Uterus (tissue), 4 donors: ENCODE results near the gene SAV1. TPM values are rescaled to one million over a fixed set of nuclear protein-coding genes. Genes with fewer than 3 reads are reported as not detected.
A peak's percentile ranks its signal among the peaks of the same experiment; 100 is the strongest.

ENCODE experiments used
- DNase-seq, 2 donors: peaks; one replicate each; pipeline ENCODE4 v3.0.0-alpha.2; 2019 to 2020
- H3K27ac ChIP-seq, 2 donors: fragments of 200-600 bp; sonication (generic); 1 replicate in 1 of 2; 2 replicates in 1 of 2; pipeline ENCODE4 v1.5.1; 2016 to 2018
- H3K27me3 ChIP-seq, 2 donors: fragments of 200-600 bp; sonication (generic); one replicate each; pipeline ENCODE4 v1.5.1; 2018 to 2019; ENCODE audit warnings: control low read depth in 1 of 2
- H3K36me3 ChIP-seq, 2 donors: fragments of 200-600 bp; sonication (generic); one replicate each; pipeline ENCODE4 v1.5.1; 2019; ENCODE audit warnings: control low read depth in 1 of 2
- H3K4me1 ChIP-seq, 2 donors: fragments of 200-600 bp; sonication (generic); one replicate each; pipeline ENCODE4 v1.5.1; 2018 to 2019; ENCODE audit warnings: control low read depth in 1 of 2
- H3K4me3 ChIP-seq, 2 donors: fragments of 200-600 bp; sonication (generic); 1 replicate in 1 of 2; 2 replicates in 1 of 2; pipeline ENCODE4 v1.5.1; 2018 to 2019; ENCODE audit warnings: mild to moderate bottlenecking in 1 of 2
- H3K9me3 ChIP-seq, 2 donors: fragments of 200-600 bp; sonication (generic); one replicate each; pipeline ENCODE4 v1.5.1; 2019; ENCODE audit warnings: control low read depth in 1 of 2
- CTCF ChIP-seq, 4 experiments: fragments of 200-600 bp in 2 of 4; fragments of 450-650 bp in 2 of 4; sonication (generic) in 2 of 4; IDR thresholded peaks; one replicate each; pipeline ENCODE4 v1.5.1; 2016 to 2019; ENCODE audit warnings: antibody characterized with exemption in 4 of 4, mild to moderate bottlenecking in 2 of 4, moderate library complexity in 1 of 4
- POLR2A ChIP-seq, 2 donors: fragments of 450-650 bp; IDR thresholded peaks; one replicate each; pipeline ENCODE4 v1.6.1; 2016; ENCODE audit warnings: antibody characterized with exemption in 2 of 2, mild to moderate bottlenecking in 1 of 2, moderate library complexity in 1 of 2
- intact Hi-C: fragments of 100-400 bp; cut with DNase I; formaldehyde crosslinking; loops from one replicate; pipeline ENCODE4 v1.15.1; 2023; ENCODE audit warnings: low total_unique reads
- total RNA-seq, 4 donors: library from RNA; depleted of rRNA in 3 of 4; stranded (reverse); fragments of >200 nt in 3 of 4; gene quantifications; one replicate each; pipeline versions ENCODE4 v1.1.0 to v1.2.4, GENCODE V29; 2014 to 2023
- donor health status: DM: yes; HTN: yes; CAD: no.

The SAV1 gene
- total RNA-seq, 4 donors from 2014 or later = 18.2 to 42.9 (median 35.8) TPM

- no peaks in the 10 kb centered on the region for H3K36me3 ChIP-seq
- H3K27me3 ChIP-seq = no peaks in the 10 kb centered on the region
- no peak for DNase-seq
- no peak overlapping the region for H3K4me3 ChIP-seq
- intact Hi-C loops = no loop called here
- H3K4me1 ChIP-seq = no peaks in the 10 kb centered on the region
- no peaks in the 10 kb centered on the region for H3K9me3 ChIP-seq
- H3K27ac ChIP-seq = no peak overlapping the region
- TF ChIP-seq POLR2A (IDR thresholded peaks at IDR 0.05) (no peak), CTCF (IDR thresholded peaks at IDR 0.05) (no peak)
Measured at GRCh38 chr14:50624447-50624846, 43.7 kb downstream of the SAV1 start.

- TF ChIP-seq POLR2A (IDR thresholded peaks at IDR 0.05) = no peak
- TF ChIP-seq CTCF (IDR thresholded peaks at IDR 0.05) = no peak
- Histone ChIP-seq H3K4me3 (no peak overlapping the region), H3K9me3 (no peaks in the 10 kb centered on the region), H3K27ac (no peak overlapping the region), H3K27me3 (no peaks in the 10 kb centered on the region), H3K36me3 (no peaks in the 10 kb centered on the region), H3K4me1 (no peaks in the 10 kb centered on the region)
- intact Hi-C loops = no loop called here
- DNase-seq = no peak
Measured at GRCh38 chr14:50622978-50623377, 45.1 kb downstream of the SAV1 start.

- H3K27me3 ChIP-seq = no peaks in the 10 kb centered on the region
- intact Hi-C loops = no loop called here
- no peaks in the 10 kb centered on the region for H3K4me1 ChIP-seq
- no peak for TF ChIP-seq POLR2A (IDR thresholded peaks at IDR 0.05)
- TF ChIP-seq CTCF (IDR thresholded peaks at IDR 0.05) = no peak
- no peak for DNase-seq
- H3K36me3 ChIP-seq = no peaks in the 10 kb centered on the region
- no peak overlapping the region for H3K27ac ChIP-seq
- no peak overlapping the region for H3K4me3 ChIP-seq
- H3K9me3 ChIP-seq = no peaks in the 10 kb centered on the region
Measured at GRCh38 chr14:50620341-50620740, 47.8 kb downstream of the SAV1 start.

- Histone ChIP-seq H3K9me3 (no peaks in the 10 kb centered on the region), H3K36me3 (no peaks in the 10 kb centered on the region), H3K27me3 (no peaks in the 10 kb centered on the region), H3K4me1 (no peaks in the 10 kb centered on the region), H3K4me3 (no peak overlapping the region), H3K27ac (no peak overlapping the region)
- DNase-seq = no peak
- intact Hi-C loops = loop anchor here (10.0 kb wide), 1 partner anchor 245 kb away; no protein-coding TSS in a partner anchor
- TF ChIP-seq POLR2A (IDR thresholded peaks at IDR 0.05) (no peak), CTCF (IDR thresholded peaks at IDR 0.05) (peak; percentile 32 to 45 (median 38))
Measured at GRCh38 chr14:50619569-50620141, 48.5 kb downstream of the SAV1 start.

- intact Hi-C loops = loop anchor here (10.0 kb wide), 1 partner anchor 249 kb away; no protein-coding TSS in a partner anchor
- Histone ChIP-seq H3K27me3 (no peaks in the 10 kb centered on the region), H3K36me3 (no peaks in the 10 kb centered on the region), H3K4me1 (no peaks in the 10 kb centered on the region), H3K4me3 (no peak overlapping the region), H3K27ac (no peak overlapping the region), H3K9me3 (no peaks in the 10 kb centered on the region)
- no peak for TF ChIP-seq POLR2A (IDR thresholded peaks at IDR 0.05)
- TF ChIP-seq CTCF (IDR thresholded peaks at IDR 0.05) = no peak
- DNase-seq = no peak
Measured at GRCh38 chr14:50616275-50616674, 51.8 kb downstream of the SAV1 start.
